Naive thymus-derived CD4-positive, alpha-beta T cell (primary cell): ENCODE results near the gene MED15. TPM values are rescaled to one million over a fixed set of nuclear protein-coding genes. Genes with fewer than 3 reads are reported as not detected.
A peak's percentile ranks its signal among the peaks of the same experiment; 100 is the strongest.

Source experiments
- ATAC-seq: fragments of 150-1000 bp; cut with Tn5 transposase; 2 replicates; pipeline ENCODE4 v1.10.0; 2021; ENCODE audit warnings: mild to moderate bottlenecking, moderate library complexity
- CTCF ChIA-PET: fragments of 350-600 bp; sonication (Branson Sonifier 250); formaldehyde crosslinking; loops from one replicate; lab custom pipeline; 2021; ENCODE audit warnings: antibody characterized with exemption; lab: Charles Lee
- POLR2A ChIA-PET: fragments of 350-600 bp; sonication (Branson Sonifier 250); formaldehyde crosslinking; loops from one replicate; lab custom pipeline; 2021; ENCODE audit warnings: antibody characterized with exemption, inconsistent platforms; lab: Charles Lee
- DNase-seq, 9 donors: peaks; one replicate each; pipeline versions ENCODE4 v3.0.0 to v3.0.0-alpha.2; 2020 to 2022; ENCODE audit warnings: mixed read lengths in 1 of 9
- H3K27ac ChIP-seq: one replicate; pipeline ENCODE4 v1.7.0; 2013; ENCODE audit warnings: mild to moderate bottlenecking, low read depth, low read length, moderate library complexity
- H3K27me3 ChIP-seq, 2 donors: one replicate each; pipeline ENCODE4 v1.7.0; 2013; ENCODE audit warnings: low read length in 2 of 2, mild to moderate bottlenecking in 2 of 2, moderate library complexity in 2 of 2; ENCODE audit not compliant: control insufficient read depth in 2 of 2, insufficient read depth in 2 of 2
- H3K36me3 ChIP-seq, 3 experiments: 1 replicate in 2 of 3; 2 replicates in 1 of 3; pipeline ENCODE4 v1.7.0; 2013; ENCODE audit warnings: low read length in 3 of 3, mild to moderate bottlenecking in 3 of 3, moderate library complexity in 1 of 3; ENCODE audit not compliant: insufficient read depth in 3 of 3, control insufficient read depth in 2 of 3
- H3K4me1 ChIP-seq, 2 donors: one replicate each; pipeline ENCODE4 v1.7.0; 2013; ENCODE audit warnings: low read length in 2 of 2, mild to moderate bottlenecking in 2 of 2, moderate library complexity in 1 of 2; ENCODE audit not compliant: control insufficient read depth in 2 of 2, insufficient read depth in 2 of 2
- H3K4me3 ChIP-seq: 2 replicates; pipeline ENCODE4 v1.7.0; 2013; ENCODE audit warnings: mild to moderate bottlenecking, low read length
- H3K9me3 ChIP-seq, 3 experiments: 1 replicate in 2 of 3; 2 replicates in 1 of 3; pipeline ENCODE4 v1.7.0; 2013; ENCODE audit warnings: low read length in 3 of 3; ENCODE audit not compliant: control insufficient read depth in 2 of 3
- H3K27ac Mint-ChIP-seq, 9 donors: one replicate each; pipeline ENCODE4 v1.8.0; 2020 to 2022; ENCODE audit warnings: mixed read lengths in 9 of 9, mild to moderate bottlenecking in 8 of 9, moderate library complexity in 5 of 9, inconsistent platforms in 2 of 9
- H3K27me3 Mint-ChIP-seq, 5 donors: one replicate each; pipeline ENCODE4 v1.8.0; 2021 to 2022; ENCODE audit warnings: mixed read lengths in 5 of 5, mild to moderate bottlenecking in 1 of 5
- H3K36me3 Mint-ChIP-seq, 5 donors: one replicate each; pipeline ENCODE4 v1.8.0; 2020 to 2022; ENCODE audit warnings: mixed read lengths in 5 of 5, mild to moderate bottlenecking in 3 of 5, inconsistent platforms in 1 of 5
- H3K4me1 Mint-ChIP-seq, 7 donors: one replicate each; pipeline ENCODE4 v1.8.0; 2020 to 2022; ENCODE audit warnings: mixed read lengths in 7 of 7, mild to moderate bottlenecking in 3 of 7, inconsistent platforms in 1 of 7
- H3K4me3 Mint-ChIP-seq, 10 donors: one replicate each; pipeline ENCODE4 v1.8.0; 2020 to 2022; ENCODE audit warnings: mild to moderate bottlenecking in 10 of 10, mixed read lengths in 10 of 10, moderate library complexity in 6 of 10, inconsistent platforms in 2 of 10
- H3K9me3 Mint-ChIP-seq, 11 donors: one replicate each; pipeline ENCODE4 v1.8.0; 2020 to 2022; ENCODE audit warnings: mixed read lengths in 11 of 11, mild to moderate bottlenecking in 4 of 11, inconsistent platforms in 1 of 11, moderate library complexity in 1 of 11
- intact Hi-C, 2 donors: fragments of 100-400 bp; cut with micrococcal nuclease; formaldehyde crosslinking; loops; one replicate each; pipeline ENCODE4 v1.15.1; 2023
- polyA plus RNA-seq, 2 donors: library from polyadenylated mRNA; unstranded; fragments of 300-500 nt; fragmentation: Illumina TruSeq; gene quantifications; one replicate each; pipeline ENCODE4 v1.2.3, GENCODE V29; 2021
- total RNA-seq, 6 experiments: library from RNA in 5 of 6; stranded (reverse) in 5 of 6; gene quantifications; 1 replicate in 5 of 6; 2 replicates in 1 of 6; pipeline ENCODE4 v1.2.3 and lab custom pipeline; 2021 to 2026

Gene MED15
- total and polyA plus RNA-seq, 7 experiments from 2014 or later, result 24.3 to 235 (median 192) TPM

GRCh38 chr22:20565079-20565734, 57.8 kb downstream of the MED15 start:
- ATAC-seq (no peak), DNase-seq (peak in 1 of 9 donors; percentile 47)
- Mint-ChIP-seq H3K27ac (peak overlapping the region; percentile 55 to 99 (median 93)), H3K9me3 (peaks cover 0 to 5% (median 0%) of the 10 kb centered on the region in 11 donors), H3K4me3 (peak overlapping the region; percentile 49 to 86 (median 58)), H3K36me3 (peaks cover 5 to 57% (median 14%) of the 10 kb centered on the region in 5 donors), H3K27me3 (no peaks in the 10 kb centered on the region), H3K4me1 (peaks cover 60 to 90% (median 79%) of the 10 kb centered on the region in 7 donors)
- Histone ChIP-seq H3K9me3 (no peaks in the 10 kb centered on the region), H3K4me3 (peak overlapping the region; percentile 16), H3K27ac (peak overlapping the region; percentile 18), H3K27me3 (no peaks in the 10 kb centered on the region), H3K4me1 (peaks cover 68 to 77% of the 10 kb centered on the region in 2 donors), H3K36me3 (peaks cover 0 to 38% (median 12%) of the 10 kb centered on the region in 3 experiments)
- ChIA-PET POLR2A (interaction anchor here (0.9 to 26.4 kb wide), 8 partner anchors 16 to 147 kb away, joined by 3 to 738 read pairs (median 6); partner anchors contain the start of gene MED15), CTCF (interaction anchor here (0.5 to 12.5 kb wide), 15 partner anchors 9 to 1083 kb away, joined by 3 to 229 read pairs (median 5); partner anchors contain the start of gene MED15)
- intact Hi-C loops, result loop anchor here in 1 of 2 donors (5.0 kb wide), 1 partner anchor 148 kb away; no protein-coding TSS in a partner anchor

DNA sequence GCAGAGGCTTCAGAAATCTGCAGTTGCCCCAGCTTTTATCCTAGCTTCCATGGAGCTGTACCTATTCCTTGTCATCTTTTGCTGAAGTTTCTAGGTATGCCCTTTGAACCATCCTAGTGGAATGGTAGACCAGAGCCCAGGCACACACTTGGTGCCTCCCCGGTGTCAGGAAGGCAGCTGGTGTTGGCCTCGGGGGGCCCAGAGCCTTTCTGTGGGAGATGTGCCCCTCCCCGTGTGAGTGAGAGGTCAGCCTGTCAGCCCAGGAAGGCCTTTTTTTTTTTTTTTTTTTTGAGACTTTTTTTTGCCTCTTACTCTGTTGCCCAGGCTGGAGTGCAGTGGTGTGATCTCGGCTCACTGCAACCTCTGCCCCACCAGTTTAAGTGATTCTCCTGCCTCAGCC, 58.4 kb downstream of the MED15 start:
- H3K9me3 Mint-ChIP-seq, result peaks cover 0 to 5% (median 0%) of the 10 kb centered on the region in 11 donors
- ChIA-PET CTCF (interaction anchor here (0.5 to 12.5 kb wide), 12 partner anchors 8 to 1082 kb away, joined by 3 to 229 read pairs (median 4); partner anchors contain the start of gene MED15), POLR2A (interaction anchor here (1.0 to 26.4 kb wide), 11 partner anchors 17 to 171 kb away, joined by 3 to 738 read pairs (median 5); partner anchors contain the start of genes MED15 and ZNF74)
- ATAC-seq (no peak), DNase-seq (no peak)
- Histone ChIP-seq H3K27me3 (no peaks in the 10 kb centered on the region), H3K36me3 (peaks cover 0 to 35% (median 12%) of the 10 kb centered on the region in 3 experiments), H3K27ac (peak overlapping the region; percentile 18), H3K4me1 (peaks cover 71 to 82% of the 10 kb centered on the region in 2 donors), H3K9me3 (no peaks in the 10 kb centered on the region), H3K4me3 (peak overlapping the region; percentile 16)
- peak overlapping the region; percentile 29 to 88 (median 82) for H3K4me3 Mint-ChIP-seq
- peaks cover 5 to 58% (median 12%) of the 10 kb centered on the region in 5 donors for H3K36me3 Mint-ChIP-seq
- peaks cover 64 to 92% (median 78%) of the 10 kb centered on the region in 7 donors for H3K4me1 Mint-ChIP-seq
- H3K27me3 Mint-ChIP-seq, result no peaks in the 10 kb centered on the region
- H3K27ac Mint-ChIP-seq, result peak overlapping the region; percentile 82 to 99 (median 93)
- intact Hi-C loops, result loop anchor here in 1 of 2 donors (5.0 kb wide), 1 partner anchor 148 kb away; no protein-coding TSS in a partner anchor

DNA sequence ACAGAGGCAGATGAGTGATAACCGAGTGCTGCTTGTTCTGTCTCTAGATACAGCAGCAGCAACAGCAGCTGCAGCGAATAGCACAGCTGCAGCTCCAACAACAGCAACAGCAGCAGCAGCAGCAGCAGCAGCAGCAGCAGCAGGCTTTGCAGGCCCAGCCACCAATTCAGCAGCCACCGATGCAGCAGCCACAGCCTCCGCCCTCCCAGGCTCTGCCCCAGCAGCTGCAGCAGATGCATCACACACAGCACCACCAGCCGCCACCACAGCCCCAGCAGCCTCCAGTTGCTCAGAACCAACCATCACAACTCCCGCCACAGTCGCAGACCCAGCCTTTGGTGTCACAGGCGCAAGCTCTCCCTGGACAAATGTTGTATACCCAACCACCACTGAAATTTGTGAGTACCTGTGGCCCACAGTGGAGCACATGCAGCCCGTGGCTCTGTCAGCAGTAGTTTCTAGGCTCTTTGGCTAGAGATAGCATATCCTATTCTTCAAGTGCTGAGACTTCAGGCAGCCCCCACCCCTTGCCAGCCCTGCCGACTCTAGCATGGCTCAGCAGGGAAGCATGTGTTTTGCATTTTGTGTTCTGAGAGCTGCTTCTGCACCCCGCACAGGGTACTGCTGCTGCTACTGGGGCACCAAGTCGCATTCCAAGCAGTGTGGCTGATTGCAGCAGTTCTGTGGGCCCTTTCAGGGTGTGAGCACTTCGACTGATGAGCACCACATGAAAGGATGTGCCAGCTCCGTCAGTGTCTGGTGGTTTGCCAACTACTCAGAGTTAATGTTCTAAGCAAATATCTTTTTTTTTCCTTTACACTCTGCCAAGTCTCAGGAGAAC, 59.2 kb downstream of the MED15 start:
- Mint-ChIP-seq H3K4me3 (peak overlapping the region; percentile 73 to 88 (median 84)), H3K27ac (peak overlapping the region; percentile 82 to 99 (median 93)), H3K36me3 (peaks cover 4 to 61% (median 9%) of the 10 kb centered on the region in 5 donors), H3K4me1 (peaks cover 70 to 92% (median 85%) of the 10 kb centered on the region in 7 donors), H3K9me3 (peaks cover 0 to 5% (median 0%) of the 10 kb centered on the region in 11 donors), H3K27me3 (no peaks in the 10 kb centered on the region)
- Histone ChIP-seq H3K36me3 (peaks cover 2 to 39% (median 12%) of the 10 kb centered on the region in 3 experiments), H3K27me3 (no peaks in the 10 kb centered on the region), H3K4me3 (peak overlapping the region; percentile 55), H3K4me1 (peaks cover 80 to 91% of the 10 kb centered on the region in 2 donors), H3K27ac (peak overlapping the region; percentile 53), H3K9me3 (no peaks in the 10 kb centered on the region)
- intact Hi-C loops, result loop anchor here in 1 of 2 donors (5.0 kb wide), 1 partner anchor 149 kb away; no protein-coding TSS in a partner anchor
- CTCF ChIA-PET, result interaction anchor here (0.9 to 12.5 kb wide), 10 partner anchors 8 to 148 kb away, joined by 3 to 229 read pairs (median 6); partner anchors contain the start of gene MED15
- POLR2A ChIA-PET, result interaction anchor here (0.8 to 26.4 kb wide), 13 partner anchors 18 to 172 kb away, joined by 3 to 738 read pairs (median 5); partner anchors contain the start of genes MED15 and ZNF74
- DNase-seq (peak in 8 of 9 donors; percentile 52 to 92 (median 89)), ATAC-seq (peak; percentile 81)

DNA sequence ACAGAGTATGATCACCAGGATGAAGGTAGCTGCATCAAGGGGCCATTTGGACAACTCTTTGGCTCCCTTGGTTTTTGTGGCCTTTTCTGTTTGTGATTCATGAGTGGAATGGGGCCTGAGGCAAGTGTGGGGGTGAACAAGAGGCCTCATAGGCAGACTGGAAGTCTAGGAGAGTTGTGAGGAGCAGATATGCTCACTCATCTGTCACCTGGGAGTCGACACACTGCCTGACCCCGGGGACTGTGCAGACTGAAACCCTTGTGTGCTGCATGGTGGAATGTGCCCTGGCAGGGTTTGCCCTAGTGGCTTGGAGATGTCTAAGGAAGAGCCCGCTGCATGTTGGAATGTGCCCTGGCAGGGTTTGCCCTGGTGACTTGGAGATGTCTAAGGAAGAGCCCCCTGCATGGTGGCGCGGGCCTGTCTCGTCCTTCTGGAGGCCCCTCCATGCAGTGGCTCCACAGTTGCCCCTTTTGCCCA, 60.0 kb downstream of the MED15 start:
- peaks cover 84 to 98% of the 10 kb centered on the region in 2 donors for H3K4me1 ChIP-seq
- Mint-ChIP-seq H3K4me1 (peaks cover 70 to 98% (median 86%) of the 10 kb centered on the region in 7 donors), H3K4me3 (peak overlapping the region; percentile 64 to 88 (median 84)), H3K36me3 (peaks cover 4 to 63% (median 13%) of the 10 kb centered on the region in 5 donors), H3K27ac (peak overlapping the region; percentile 82 to 99 (median 93)), H3K9me3 (peaks cover 0 to 5% (median 0%) of the 10 kb centered on the region in 11 donors), H3K27me3 (no peaks in the 10 kb centered on the region)
- no peaks in the 10 kb centered on the region for H3K27me3 ChIP-seq
- ATAC-seq (no peak), DNase-seq (no peak)
- CTCF ChIA-PET, result interaction anchor here (1.2 to 12.5 kb wide), 7 partner anchors 13 to 113 kb away, joined by 3 to 229 read pairs (median 7); partner anchors contain the start of gene MED15
- H3K9me3 ChIP-seq, result no peaks in the 10 kb centered on the region
- POLR2A ChIA-PET, result interaction anchor here (0.8 to 26.4 kb wide), 14 partner anchors 19 to 149 kb away, joined by 3 to 738 read pairs (median 4); partner anchors contain the start of gene MED15
- H3K27ac ChIP-seq, result peak overlapping the region; percentile 53
- peaks cover 9 to 47% (median 19%) of the 10 kb centered on the region in 3 experiments for H3K36me3 ChIP-seq
- H3K4me3 ChIP-seq, result peak overlapping the region; percentile 55
- intact Hi-C loops, result loop anchor here in 1 of 2 donors (5.0 kb wide), 1 partner anchor 150 kb away; no protein-coding TSS in a partner anchor

DNA sequence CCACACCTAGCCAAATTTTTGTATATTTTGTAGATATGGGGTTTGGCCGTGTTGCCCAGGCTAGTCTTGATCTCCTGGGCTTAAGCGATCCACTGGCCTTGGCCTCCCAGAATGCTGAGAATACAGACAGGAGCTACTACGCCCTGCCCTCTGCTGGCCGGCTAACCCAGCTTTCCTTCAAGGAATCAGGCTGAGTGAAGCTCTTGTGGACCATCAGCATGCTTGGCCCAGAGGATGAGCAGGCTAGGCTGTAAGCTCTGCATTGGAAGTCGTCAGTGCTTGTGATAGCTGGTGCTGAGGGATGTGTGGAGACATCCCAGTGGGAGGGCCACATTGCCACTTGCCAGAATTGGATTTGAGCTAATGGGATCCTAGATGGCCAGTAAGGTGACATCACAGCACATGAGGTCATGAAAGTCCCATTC, 60.6 kb downstream of the MED15 start:
- H3K4me1 ChIP-seq, result peaks cover 84 to 93% of the 10 kb centered on the region in 2 donors
- H3K27me3 Mint-ChIP-seq, result no peaks in the 10 kb centered on the region
- intact Hi-C loops, result loop anchor here (2.0 to 5.0 kb wide), 3 partner anchors 135 to 173 kb away; no protein-coding TSS in a partner anchor
- no peaks in the 10 kb centered on the region for H3K27me3 ChIP-seq
- ChIA-PET POLR2A (interaction anchor here (0.6 to 26.4 kb wide), 12 partner anchors 19 to 677 kb away, joined by 3 to 738 read pairs (median 4); partner anchors contain the start of gene MED15), CTCF (interaction anchor here (1.4 to 12.5 kb wide), 7 partner anchors 14 to 113 kb away, joined by 3 to 229 read pairs (median 6); partner anchors contain the start of gene MED15)
- peak overlapping the region; percentile 20 to 88 (median 84) for H3K4me3 Mint-ChIP-seq
- ATAC-seq, result no peak
- no peaks in the 10 kb centered on the region for H3K9me3 ChIP-seq
- H3K4me1 Mint-ChIP-seq, result peaks cover 70 to 96% (median 84%) of the 10 kb centered on the region in 7 donors
- H3K9me3 Mint-ChIP-seq, result peaks cover 0 to 5% (median 0%) of the 10 kb centered on the region in 11 donors
- peaks cover 11 to 48% (median 24%) of the 10 kb centered on the region in 3 experiments for H3K36me3 ChIP-seq
- no peak for DNase-seq
- H3K36me3 Mint-ChIP-seq, result peaks cover 5 to 62% (median 13%) of the 10 kb centered on the region in 5 donors
- no peak overlapping the region for H3K27ac ChIP-seq
- H3K4me3 ChIP-seq, result peak overlapping the region; percentile 39
- peak overlapping the region; percentile 92 to 99 (median 93) for H3K27ac Mint-ChIP-seq
